WTC11 (cell line): Measurements from ENCODE around the gene ITGAE.

Source experiments
- ARID4B ChIP-seq: sonication (generic); formaldehyde crosslinking; IDR thresholded peaks from 2 replicates; pipeline ENCODE4 v1.8.0; 2023; ENCODE audit warnings: missing genetic modification reagents, mild to moderate bottlenecking, borderline replicate concordance
- NFYB ChIP-seq: sonication (generic); formaldehyde crosslinking; conservative IDR thresholded peaks from 2 replicates; pipeline ENCODE4 v1.8.0; 2022; ENCODE audit warnings: low read depth, missing genetic modification reagents
- TEAD1 ChIP-seq: sonication (generic); formaldehyde crosslinking; IDR thresholded peaks from 2 replicates; pipeline ENCODE4 v1.8.0; 2022; ENCODE audit warnings: mild to moderate bottlenecking, missing genetic modification reagents
- TF ChIP-seq, protein P1 (sequence below): sonication (generic); formaldehyde crosslinking; IDR thresholded peaks from 2 replicates; pipeline ENCODE4 v1.8.0; 2023; ENCODE audit warnings: missing genetic modification reagents
- TF ChIP-seq, protein P2 (sequence below): sonication (generic); formaldehyde crosslinking; IDR thresholded peaks from 2 replicates; pipeline ENCODE4 v1.8.1; 2023; ENCODE audit warnings: mild to moderate bottlenecking, missing genetic modification reagents
- TF ChIP-seq, protein P3 (sequence below): fragments of 200-600 bp; IDR thresholded peaks from 2 replicates; pipeline ENCODE4 v1.8.0; 2022; ENCODE audit warnings: antibody characterized with exemption

GRCh38 chr17:3761036-3761917, 39.7 kb downstream of the ITGAE start:
- TF ChIP-seq TEAD1 (CRISPR knock-in tag): no peak
- TF ChIP-seq ARID4B (CRISPR knock-in tag): no peak
- TF ChIP-seq, protein P1, sequence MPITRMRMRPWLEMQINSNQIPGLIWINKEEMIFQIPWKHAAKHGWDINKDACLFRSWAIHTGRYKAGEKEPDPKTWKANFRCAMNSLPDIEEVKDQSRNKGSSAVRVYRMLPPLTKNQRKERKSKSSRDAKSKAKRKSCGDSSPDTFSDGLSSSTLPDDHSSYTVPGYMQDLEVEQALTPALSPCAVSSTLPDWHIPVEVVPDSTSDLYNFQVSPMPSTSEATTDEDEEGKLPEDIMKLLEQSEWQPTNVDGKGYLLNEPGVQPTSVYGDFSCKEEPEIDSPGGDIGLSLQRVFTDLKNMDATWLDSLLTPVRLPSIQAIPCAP: no peak
- TF ChIP-seq, protein P2, sequence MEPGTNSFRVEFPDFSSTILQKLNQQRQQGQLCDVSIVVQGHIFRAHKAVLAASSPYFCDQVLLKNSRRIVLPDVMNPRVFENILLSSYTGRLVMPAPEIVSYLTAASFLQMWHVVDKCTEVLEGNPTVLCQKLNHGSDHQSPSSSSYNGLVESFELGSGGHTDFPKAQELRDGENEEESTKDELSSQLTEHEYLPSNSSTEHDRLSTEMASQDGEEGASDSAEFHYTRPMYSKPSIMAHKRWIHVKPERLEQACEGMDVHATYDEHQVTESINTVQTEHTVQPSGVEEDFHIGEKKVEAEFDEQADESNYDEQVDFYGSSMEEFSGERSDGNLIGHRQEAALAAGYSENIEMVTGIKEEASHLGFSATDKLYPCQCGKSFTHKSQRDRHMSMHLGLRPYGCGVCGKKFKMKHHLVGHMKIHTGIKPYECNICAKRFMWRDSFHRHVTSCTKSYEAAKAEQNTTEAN (CRISPR knock-in tag): no peak
- TF ChIP-seq, protein P3, sequence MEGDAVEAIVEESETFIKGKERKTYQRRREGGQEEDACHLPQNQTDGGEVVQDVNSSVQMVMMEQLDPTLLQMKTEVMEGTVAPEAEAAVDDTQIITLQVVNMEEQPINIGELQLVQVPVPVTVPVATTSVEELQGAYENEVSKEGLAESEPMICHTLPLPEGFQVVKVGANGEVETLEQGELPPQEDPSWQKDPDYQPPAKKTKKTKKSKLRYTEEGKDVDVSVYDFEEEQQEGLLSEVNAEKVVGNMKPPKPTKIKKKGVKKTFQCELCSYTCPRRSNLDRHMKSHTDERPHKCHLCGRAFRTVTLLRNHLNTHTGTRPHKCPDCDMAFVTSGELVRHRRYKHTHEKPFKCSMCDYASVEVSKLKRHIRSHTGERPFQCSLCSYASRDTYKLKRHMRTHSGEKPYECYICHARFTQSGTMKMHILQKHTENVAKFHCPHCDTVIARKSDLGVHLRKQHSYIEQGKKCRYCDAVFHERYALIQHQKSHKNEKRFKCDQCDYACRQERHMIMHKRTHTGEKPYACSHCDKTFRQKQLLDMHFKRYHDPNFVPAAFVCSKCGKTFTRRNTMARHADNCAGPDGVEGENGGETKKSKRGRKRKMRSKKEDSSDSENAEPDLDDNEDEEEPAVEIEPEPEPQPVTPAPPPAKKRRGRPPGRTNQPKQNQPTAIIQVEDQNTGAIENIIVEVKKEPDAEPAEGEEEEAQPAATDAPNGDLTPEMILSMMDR: no peak
- no peak for TF ChIP-seq NFYB (CRISPR knock-in tag)
